PC-9 (cell line): Measurements from ENCODE around the gene FAM120B.

Experiments used
- EZH2 ChIP-seq: fragments of 200-600 bp; sonication (generic); IDR thresholded peaks from 2 replicates; pipeline ENCODE4 v1.8.0; 2017; ENCODE audit warnings: antibody characterized with exemption, low read depth
- TF ChIP-seq, protein P1 (sequence below): fragments of 200-600 bp; sonication (generic); conservative IDR thresholded peaks from 2 replicates; pipeline ENCODE4 v1.6.1; 2017; ENCODE audit warnings: mixed run types, antibody characterized with exemption, mild to moderate bottlenecking, moderate library complexity

DNA sequence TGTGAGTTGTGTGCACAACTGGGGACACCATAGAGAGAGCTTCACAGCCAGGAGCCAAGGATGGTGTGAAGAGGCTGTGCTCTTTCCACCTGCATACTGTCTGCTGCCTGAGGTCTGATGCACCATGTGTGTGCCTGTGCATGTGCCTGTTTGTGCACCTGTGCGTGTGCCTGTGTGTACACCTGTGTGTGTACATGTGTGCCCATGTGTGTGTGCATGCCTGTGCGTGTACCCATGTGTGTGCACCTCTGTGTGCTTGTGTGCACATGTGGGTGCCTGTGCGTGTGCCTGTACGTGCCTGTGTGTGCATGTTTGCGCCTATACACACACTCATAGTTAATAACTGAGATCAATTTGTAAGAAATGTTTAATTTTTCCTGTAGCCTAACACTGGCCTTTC lies 51.3 kb downstream of the FAM120B start:
- no peak for TF ChIP-seq EZH2
- TF ChIP-seq, protein P1, sequence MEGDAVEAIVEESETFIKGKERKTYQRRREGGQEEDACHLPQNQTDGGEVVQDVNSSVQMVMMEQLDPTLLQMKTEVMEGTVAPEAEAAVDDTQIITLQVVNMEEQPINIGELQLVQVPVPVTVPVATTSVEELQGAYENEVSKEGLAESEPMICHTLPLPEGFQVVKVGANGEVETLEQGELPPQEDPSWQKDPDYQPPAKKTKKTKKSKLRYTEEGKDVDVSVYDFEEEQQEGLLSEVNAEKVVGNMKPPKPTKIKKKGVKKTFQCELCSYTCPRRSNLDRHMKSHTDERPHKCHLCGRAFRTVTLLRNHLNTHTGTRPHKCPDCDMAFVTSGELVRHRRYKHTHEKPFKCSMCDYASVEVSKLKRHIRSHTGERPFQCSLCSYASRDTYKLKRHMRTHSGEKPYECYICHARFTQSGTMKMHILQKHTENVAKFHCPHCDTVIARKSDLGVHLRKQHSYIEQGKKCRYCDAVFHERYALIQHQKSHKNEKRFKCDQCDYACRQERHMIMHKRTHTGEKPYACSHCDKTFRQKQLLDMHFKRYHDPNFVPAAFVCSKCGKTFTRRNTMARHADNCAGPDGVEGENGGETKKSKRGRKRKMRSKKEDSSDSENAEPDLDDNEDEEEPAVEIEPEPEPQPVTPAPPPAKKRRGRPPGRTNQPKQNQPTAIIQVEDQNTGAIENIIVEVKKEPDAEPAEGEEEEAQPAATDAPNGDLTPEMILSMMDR, result no peak
